Esophagus mucosa (tissue), 1 donor: ENCODE data around the gene PCAT6. TPM values are rescaled to one million over a fixed set of nuclear protein-coding genes. Genes with fewer than 3 reads are reported as not detected.
"Not testable (repeated sequence)": the region's sequence is repeated elsewhere in the genome, so short reads cannot be mapped to it uniquely, and the experiment has no call there.

Source experiments
- ATAC-seq: fragments of 200-7000 bp; cut with Tn5 transposase; one replicate; pipeline ENCODE4 v1.9.1; 2020
- total RNA-seq: library from RNA; stranded (reverse); gene quantifications from one replicate; pipeline ENCODE4 v1.2.4, GENCODE V29; 2023
- donor health status: DM: yes; HTN: yes; CAD: no.

Gene PCAT6
- total RNA-seq = 5.8 TPM

GRCh38 chr1:202810615-202811295 is at the start of gene PCAT6:
TSS of gene PCAT6 (plus strand) at chr1:202810954.
- ATAC-seq = peak; percentile 86

GRCh38 chr1:202762019-202762418 is 48.7 kb upstream of the PCAT6 start:
- no peak for ATAC-seq

- no peak for ATAC-seq
Observed at GRCh38 chr1:202765721-202766120, 45.0 kb upstream of the PCAT6 start.

GRCh38 chr1:202770135-202770534 is 40.6 kb upstream of the PCAT6 start:
- ATAC-seq = no peak

GRCh38 chr1:202781180-202781579 is 29.6 kb upstream of the PCAT6 start:
- ATAC-seq = no peak

GRCh38 chr1:202786804-202787203 is 23.9 kb upstream of the PCAT6 start:
- ATAC-seq = no peak

GRCh38 chr1:202788800-202789199 is 22.0 kb upstream of the PCAT6 start:
- no peak for ATAC-seq

GRCh38 chr1:202791077-202791747 is 19.5 kb upstream of the PCAT6 start:
- ATAC-seq = no peak

GRCh38 chr1:202794051-202794740 is 16.6 kb upstream of the PCAT6 start:
- ATAC-seq = no peak

GRCh38 chr1:202794931-202795330 is 15.8 kb upstream of the PCAT6 start:
- ATAC-seq = not testable (repeated sequence)

GRCh38 chr1:202796670-202797069 is 14.1 kb upstream of the PCAT6 start:
- no peak for ATAC-seq

- ATAC-seq = no peak
Observed at GRCh38 chr1:202798260-202798659, 12.5 kb upstream of the PCAT6 start.

GRCh38 chr1:202798792-202799331 is 11.9 kb upstream of the PCAT6 start:
- ATAC-seq = no peak

GRCh38 chr1:202800742-202801141 is 10.0 kb upstream of the PCAT6 start:
- ATAC-seq = no peak

- no peak for ATAC-seq
Observed at GRCh38 chr1:202801175-202801574, 9.6 kb upstream of the PCAT6 start.

- no peak for ATAC-seq
Observed at GRCh38 chr1:202802034-202802433, 8.7 kb upstream of the PCAT6 start.

GRCh38 chr1:202802998-202803932 is 7.5 kb upstream of the PCAT6 start:
- ATAC-seq = no peak

- ATAC-seq = no peak
Observed at GRCh38 chr1:202804126-202804525, 6.6 kb upstream of the PCAT6 start.

- ATAC-seq = no peak
Observed at GRCh38 chr1:202805886-202806844, 4.6 kb upstream of the PCAT6 start.

- ATAC-seq = no peak
Observed at GRCh38 chr1:202806845-202807450, 3.8 kb upstream of the PCAT6 start.
